Heart right ventricle (tissue), 16 donors: Measurements from ENCODE around the gene ADAMTS12. TPM values are rescaled to one million over a fixed set of nuclear protein-coding genes. Genes with fewer than 3 reads are reported as not detected.

ENCODE experiments used
- ATAC-seq, 8 donors: fragments of 200-7000 bp; cut with Tn5 transposase; one replicate each; pipeline ENCODE4 v1.9.1; 2020; ENCODE audit warnings: mild to moderate bottlenecking in 8 of 8, moderate library complexity in 8 of 8, moderate number of reproducible peaks in 1 of 8
- DNase-seq, 2 donors: peaks; one replicate each; pipeline ENCODE4 v3.0.0-alpha.2; 2020
- H3K27ac ChIP-seq, 10 donors: fragments of 200-600 bp; sonication (generic) in 2 of 10; one replicate each; pipeline versions ENCODE4 v1.5.0 to v1.8.0; 2020 to 2022; ENCODE audit warnings: mild to moderate bottlenecking in 3 of 10
- H3K27me3 ChIP-seq, 7 donors: fragments of 200-600 bp; one replicate each; pipeline ENCODE4 v1.8.0; 2021 to 2022; ENCODE audit warnings: mild to moderate bottlenecking in 2 of 7
- H3K36me3 ChIP-seq, 9 donors: fragments of 200-600 bp; sonication (generic) in 1 of 9; one replicate each; pipeline versions ENCODE4 v1.5.0 to v1.8.0; 2020 to 2022; ENCODE audit warnings: mild to moderate bottlenecking in 2 of 9
- H3K4me1 ChIP-seq, 9 donors: fragments of 200-600 bp; sonication (generic) in 1 of 9; one replicate each; pipeline versions ENCODE4 v1.5.0 to v1.8.0; 2020 to 2022; ENCODE audit warnings: mild to moderate bottlenecking in 4 of 9
- H3K4me3 ChIP-seq, 10 donors: fragments of 200-600 bp; sonication (generic) in 2 of 10; one replicate each; pipeline versions ENCODE4 v1.5.0 to v1.8.0; 2020 to 2022; ENCODE audit warnings: mild to moderate bottlenecking in 7 of 10, moderate library complexity in 2 of 10
- H3K9me3 ChIP-seq, 11 donors: fragments of 200-600 bp in 10 of 11; sonication (generic) in 2 of 11; one replicate each; pipeline versions ENCODE4 v1.5.0 to v1.8.0; 2013 to 2022; ENCODE audit warnings: mild to moderate bottlenecking in 2 of 11, control low read depth in 1 of 11, moderate library complexity in 1 of 11
- CTCF ChIP-seq, 9 donors: fragments of 200-600 bp; sonication (generic) in 2 of 9; IDR thresholded peaks; one replicate each; pipeline versions ENCODE4 v1.5.0 to v1.8.0; 2021 to 2022; ENCODE audit warnings: antibody characterized with exemption in 9 of 9, mild to moderate bottlenecking in 5 of 9, moderate library complexity in 1 of 9
- WGBS, 2 donors: extraction: QIAGEN DNeasy Blood & Tissue Kit; methylation state at CpG; one replicate each; pipeline ENCODE4 v1.1.7; 2013; ENCODE audit warnings: inconsistent platforms in 1 of 2; 5-methylcytosine and 5-hydroxymethylcytosine counted together
- intact Hi-C, 10 donors: fragments of 100-400 bp; cut with DNase I; formaldehyde crosslinking; loops; one replicate each; pipeline versions ENCODE4 v1.11.1 to v1.14.2; 2022
- polyA plus RNA-seq, 2 donors: library from polyadenylated mRNA; stranded (reverse); fragments of 200-250 nt; gene quantifications; one replicate each; pipeline ENCODE4 v1.2.3, GENCODE V29; 2013
- total RNA-seq, 10 donors: library from RNA; stranded (reverse); fragmentation: NEBNext Ultra II Directional in 3 of 10; extraction: Animal tissue kit (Norgen Biotek cat#: 25700) in 3 of 10; gene quantifications; one replicate each; pipeline versions ENCODE4 v1.2.1 to v1.2.4, GENCODE V29; 2021 to 2023
- donor health status: Arrhythmogenic right ventricular cardiomyopathy.
- donor health status: ischemic (EF 13 %, LVEDD 7.1; RV severe dilation, severe dysfunction).
- donor health status: healthy with polysubstance abuse.
- donor health status: DM: no; HTN: yes; CAD: no.
- donor health status: DM: no; HTN: no; CAD: no.
- donor health status: ischemic (EF 25% LVEDD 6.9; RV normal size, moderate dysfunction).
- donor health status: ischemic (EF 25% LVEDD 5.7; RV mildly dilated, moderate dysfunction).
- donor health status: healthy.
- donor health status: DM: yes; HTN: yes; CAD: no.
- donor health status: Ischemic cardiomyopathy.
- donor health status: ischemic (EF 35%, LVEDD 5.7; RV mildly dilated, moderate dysfunction).
- donor health status: nonischemic (EF 11% LVEDD 7.7; RV severe dilation, severe dysfunction).
- donor health status: DM: yes; HTN: yes; CAD: no.
- donor health status: PGD.
- donor health status: ischemic (EF 29% LVEDD 5.4; RV normal size, mild dysfunction).
- donor health status: nonischemic (EF 23%, LVEDD 6.1; RV moderate dilation, normal function).

ADAMTS12 gene
- total and polyA plus RNA-seq, 12 donors = 0.37 to 3.7 (median 1.3) TPM

- whole genome bisulfite sequencing, 2 donors = 27 to 45% methylated on average over 1 of the region's 1 CpG
These were observed 397.3 kb downstream of the ADAMTS12 start for GRCh38 chr5:33494466-33494865.

GRCh38 chr5:33491941-33492340 is 399.8 kb downstream of the ADAMTS12 start:
- Histone ChIP-seq H3K4me1 (peaks cover 0 to 15% (median 0%) of the 10 kb centered on the region in 9 donors), H3K4me3 (no peak overlapping the region), H3K36me3 (no peaks in the 10 kb centered on the region), H3K27me3 (no peaks in the 10 kb centered on the region), H3K9me3 (no peaks in the 10 kb centered on the region), H3K27ac (no peak overlapping the region)
- ATAC-seq (no peak), DNase-seq (no peak)
- intact Hi-C loops = no loop called here
- no peak for TF ChIP-seq CTCF (IDR thresholded peaks at IDR 0.05)

More at GRCh38 chr5:33494466-33494865, 397.3 kb downstream of the ADAMTS12 start:
- H3K4me1 ChIP-seq = peaks cover 0 to 15% (median 0%) of the 10 kb centered on the region in 9 donors
- DNase-seq (no peak), ATAC-seq (no peak)
- H3K4me3 ChIP-seq = no peak overlapping the region
- intact Hi-C loops = no loop called here
- peak overlapping the region in 2 of 10 donors; percentile 25 to 28 for H3K27ac ChIP-seq
- TF ChIP-seq CTCF (IDR thresholded peaks at IDR 0.05) = no peak
- no peaks in the 10 kb centered on the region for H3K27me3 ChIP-seq
- H3K9me3 ChIP-seq = no peaks in the 10 kb centered on the region
- H3K36me3 ChIP-seq = no peaks in the 10 kb centered on the region

- ATAC-seq = no peak
- Histone ChIP-seq H3K9me3 (no peaks in the 10 kb centered on the region), H3K36me3 (no peaks in the 10 kb centered on the region), H3K27ac (no peak overlapping the region), H3K4me1 (peaks cover 0 to 14% (median 0%) of the 10 kb centered on the region in 9 donors), H3K4me3 (no peak overlapping the region), H3K27me3 (no peaks in the 10 kb centered on the region)
- WGBS, 2 donors = 80 to 83% methylated on average over 1 of the region's 1 CpG
- intact Hi-C loops = no loop called here
- DNase-seq = no peak
- no peak for TF ChIP-seq CTCF (IDR thresholded peaks at IDR 0.05)
These were observed 401.6 kb downstream of the ADAMTS12 start for GRCh38 chr5:33490071-33490665.

- 95 to 96% methylated on average over 6 of the region's 6 CpGs for WGBS, 2 donors
These were observed 402.2 kb downstream of the ADAMTS12 start for GRCh38 chr5:33489481-33490067.

More at GRCh38 chr5:33489481-33490067, 402.2 kb downstream of the ADAMTS12 start:
- no peak for ATAC-seq
- no peak for TF ChIP-seq CTCF (IDR thresholded peaks at IDR 0.05)
- intact Hi-C loops = no loop called here
- H3K27ac ChIP-seq = no peak overlapping the region
- peaks cover 0 to 8% (median 0%) of the 10 kb centered on the region in 9 donors for H3K4me1 ChIP-seq
- no peaks in the 10 kb centered on the region for H3K27me3 ChIP-seq
- no peak for DNase-seq
- H3K4me3 ChIP-seq = no peak overlapping the region
- H3K9me3 ChIP-seq = no peaks in the 10 kb centered on the region
- no peaks in the 10 kb centered on the region for H3K36me3 ChIP-seq
